Hepatocyte (in vitro differentiated cells): ENCODE data around the gene PIGS. TPM values are rescaled to one million over a fixed set of nuclear protein-coding genes. Genes with fewer than 3 reads are reported as not detected.

ENCODE experiments used
- DNase-seq: peaks from one replicate; pipeline ENCODE4 v3.0.0-alpha.2; 2016; ENCODE audit warnings: low spot score
- H2AFZ ChIP-seq: fragments of 200-600 bp; sonication (generic); 2 replicates; pipeline ENCODE4 v1.6.0; 2016; ENCODE audit warnings: antibody characterized with exemption, mild to moderate bottlenecking
- H3K27ac ChIP-seq: fragments of 200-600 bp; sonication (generic); 2 replicates; pipeline ENCODE4 v1.5.1; 2016; ENCODE audit warnings: mild to moderate bottlenecking
- H3K27me3 ChIP-seq: fragments of 200-600 bp; sonication (generic); 2 replicates; pipeline ENCODE4 v1.6.1; 2016
- H3K36me3 ChIP-seq: fragments of 200-600 bp; sonication (generic); replicated peaks from 2 replicates; pipeline ENCODE4 v1.5.1; 2016; ENCODE audit warnings: low read depth; ENCODE audit not compliant: insufficient read depth
- H3K4me1 ChIP-seq: fragments of 200-600 bp; sonication (generic); 2 replicates; pipeline ENCODE4 v1.5.1; 2016; ENCODE audit warnings: mild to moderate bottlenecking, moderate library complexity; ENCODE audit not compliant: insufficient read depth
- H3K4me2 ChIP-seq: fragments of 200-600 bp; sonication (generic); 2 replicates; pipeline ENCODE4 v1.6.0; 2016
- H3K4me3 ChIP-seq: fragments of 200-600 bp; sonication (generic); 2 replicates; pipeline ENCODE4 v1.5.1; 2016; ENCODE audit warnings: mild to moderate bottlenecking
- H3K79me2 ChIP-seq: fragments of 200-600 bp; sonication (generic); 2 replicates; pipeline ENCODE4 v1.6.0; 2017; ENCODE audit warnings: mild to moderate bottlenecking
- H3K9me2 ChIP-seq: fragments of 200-600 bp; sonication (generic); replicated peaks from 2 replicates; pipeline ENCODE4 v1.6.0; 2017; ENCODE audit warnings: mild to moderate bottlenecking; ENCODE audit not compliant: insufficient read depth
- H3K9me3 ChIP-seq: fragments of 200-600 bp; sonication (generic); 2 replicates; pipeline ENCODE4 v1.5.1; 2016; ENCODE audit warnings: low read depth, mild to moderate bottlenecking
- H4K20me1 ChIP-seq: fragments of 200-600 bp; sonication (generic); 2 replicates; pipeline ENCODE4 v1.6.0; 2016; ENCODE audit warnings: mild to moderate bottlenecking; ENCODE audit not compliant: insufficient read depth, poor library complexity, severe bottlenecking
- EZH2 ChIP-seq: fragments of 200-600 bp; sonication (generic); IDR thresholded peaks from 2 replicates; pipeline ENCODE4 v1.6.1; 2016; ENCODE audit warnings: antibody characterized with exemption, mild to moderate bottlenecking, borderline replicate concordance
- EZH2phosphoT487 ChIP-seq: fragments of 200-600 bp; sonication (generic); IDR thresholded peaks from one replicate; pipeline ENCODE4 v1.6.1; 2018; ENCODE audit warnings: antibody characterized with exemption, mild to moderate bottlenecking, low read depth, moderate library complexity; ENCODE audit not compliant: unreplicated experiment, severe bottlenecking
- WGBS: methylation state at CpG from one replicate; pipeline ENCODE4 v1.1.6; 2016; ENCODE audit warnings: low lambda C conversion rate; ENCODE audit errors: missing lambda C conversion rate; 5-methylcytosine and 5-hydroxymethylcytosine counted together
- polyA plus RNA-seq: library from polyadenylated mRNA; unstranded; fragments of >200 nt; fragmentation: Nextera tagmentation; extraction: Ambion mirVana; gene quantifications from 2 replicates; pipeline ENCODE4 v1.2.1, GENCODE V29; 2016
- total RNA-seq: library from RNA; depleted of rRNA; stranded (reverse); fragments of >200 nt; gene quantifications from 2 replicates; pipeline ENCODE4 v1.2.3, GENCODE V29; 2014
- TF ChIP-seq, protein P1 (sequence below): fragments of 200-600 bp; sonication (generic); IDR thresholded peaks from 2 replicates; pipeline ENCODE4 v1.5.1; 2016; ENCODE audit warnings: antibody characterized with exemption, mild to moderate bottlenecking; ENCODE audit not compliant: poor library complexity

PIGS gene
- total and polyA plus RNA-seq, 2 experiments from 2014 or later, result 59.1 to 65.4 TPM

DNA sequence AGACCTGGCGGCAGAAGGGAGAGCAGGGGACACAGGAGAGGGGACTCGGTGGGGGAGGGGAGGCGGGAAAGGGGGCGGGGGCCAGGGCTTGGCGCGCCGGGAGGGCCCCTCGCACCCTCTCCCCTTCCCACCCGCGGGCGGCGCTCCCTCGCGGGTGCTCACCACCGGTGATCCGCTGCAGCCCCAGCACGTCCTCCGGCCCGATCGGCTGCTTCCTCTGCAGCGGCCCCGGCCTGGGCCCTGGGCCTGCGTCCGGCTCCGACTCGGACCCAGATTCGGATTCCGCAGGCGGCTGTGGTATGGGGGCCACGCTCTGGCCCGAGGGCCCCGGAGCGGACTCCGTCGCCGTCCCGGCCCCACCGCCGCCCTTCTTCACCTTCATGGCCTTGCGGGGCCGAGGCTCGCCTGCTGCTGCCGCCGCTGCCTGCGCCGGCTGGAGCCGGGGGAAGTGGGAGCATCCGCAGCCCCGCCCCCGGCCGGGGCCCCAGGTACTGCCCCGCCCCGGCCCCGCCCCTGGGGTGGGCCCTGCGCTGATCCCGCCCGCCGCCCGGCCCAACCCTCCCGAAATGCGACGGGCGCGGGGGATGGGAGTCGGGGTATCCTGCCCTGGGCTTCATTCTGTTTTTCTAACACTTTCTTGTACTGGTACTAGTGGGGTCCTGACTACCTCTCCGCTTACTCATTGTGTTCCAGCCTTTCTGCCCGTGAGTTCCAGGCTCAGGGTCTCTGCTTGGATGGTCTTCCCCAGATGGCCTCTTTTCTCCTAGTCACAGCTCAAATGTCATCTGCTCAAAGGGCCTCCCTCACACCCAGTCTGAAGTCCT, 18.9 kb downstream of the PIGS start, which contains the start of gene UNC119:
UNC119 (minus strand) TSS at position 449 of the 824 bp plus-strand sequence; CDS start at position 382, 67 bp downstream.
- Histone ChIP-seq H3K79me2 (peaks cover 22% of the 10 kb centered on the region), H3K27me3 (no peaks in the 10 kb centered on the region), H3K9me3 (no peaks in the 10 kb centered on the region), H3K4me1 (peaks cover 23% of the 10 kb centered on the region), H3K9me2 (no peaks in the 10 kb centered on the region), H2AFZ (peak within 1 kb of the TSS; percentile 92), H3K27ac (peak within 1 kb of the TSS; percentile 91), H3K4me3 (peak within 1 kb of the TSS; percentile 94), H3K36me3 (no peaks in the 10 kb centered on the region), H3K4me2 (peak within 1 kb of the TSS; percentile 91), H4K20me1 (peaks cover 10% of the 10 kb centered on the region)
- TF ChIP-seq EZH2, result no peak
- no peak for TF ChIP-seq EZH2phosphoT487
- TF ChIP-seq, protein P1, sequence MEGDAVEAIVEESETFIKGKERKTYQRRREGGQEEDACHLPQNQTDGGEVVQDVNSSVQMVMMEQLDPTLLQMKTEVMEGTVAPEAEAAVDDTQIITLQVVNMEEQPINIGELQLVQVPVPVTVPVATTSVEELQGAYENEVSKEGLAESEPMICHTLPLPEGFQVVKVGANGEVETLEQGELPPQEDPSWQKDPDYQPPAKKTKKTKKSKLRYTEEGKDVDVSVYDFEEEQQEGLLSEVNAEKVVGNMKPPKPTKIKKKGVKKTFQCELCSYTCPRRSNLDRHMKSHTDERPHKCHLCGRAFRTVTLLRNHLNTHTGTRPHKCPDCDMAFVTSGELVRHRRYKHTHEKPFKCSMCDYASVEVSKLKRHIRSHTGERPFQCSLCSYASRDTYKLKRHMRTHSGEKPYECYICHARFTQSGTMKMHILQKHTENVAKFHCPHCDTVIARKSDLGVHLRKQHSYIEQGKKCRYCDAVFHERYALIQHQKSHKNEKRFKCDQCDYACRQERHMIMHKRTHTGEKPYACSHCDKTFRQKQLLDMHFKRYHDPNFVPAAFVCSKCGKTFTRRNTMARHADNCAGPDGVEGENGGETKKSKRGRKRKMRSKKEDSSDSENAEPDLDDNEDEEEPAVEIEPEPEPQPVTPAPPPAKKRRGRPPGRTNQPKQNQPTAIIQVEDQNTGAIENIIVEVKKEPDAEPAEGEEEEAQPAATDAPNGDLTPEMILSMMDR, result no peak
- DNase-seq, result peak; percentile 96
- WGBS, result 2% methylated on average over 25 of the region's 67 CpGs

GRCh38 chr17:28551421-28552175, 19.7 kb downstream of the PIGS start:
- no peaks in the 10 kb centered on the region for H3K27me3 ChIP-seq
- TF ChIP-seq EZH2, result no peak
- TF ChIP-seq EZH2phosphoT487, result no peak
- TF ChIP-seq, protein P1, result no peak
- peaks cover 23% of the 10 kb centered on the region for H3K4me1 ChIP-seq
- peak overlapping the region; percentile 94 for H3K4me3 ChIP-seq
- H3K4me2 ChIP-seq, result peak overlapping the region; percentile 91
- DNase-seq, result peak; percentile 46
- no peaks in the 10 kb centered on the region for H3K36me3 ChIP-seq
- whole genome bisulfite sequencing, result 14% methylated on average over 9 of the region's 10 CpGs
- peak overlapping the region; percentile 91 for H3K27ac ChIP-seq
- no peaks in the 10 kb centered on the region for H3K9me2 ChIP-seq
- peaks cover 22% of the 10 kb centered on the region for H3K79me2 ChIP-seq
- no peaks in the 10 kb centered on the region for H3K9me3 ChIP-seq
- H4K20me1 ChIP-seq, result peaks cover 10% of the 10 kb centered on the region
- H2AFZ ChIP-seq, result peak overlapping the region; percentile 92

DNA sequence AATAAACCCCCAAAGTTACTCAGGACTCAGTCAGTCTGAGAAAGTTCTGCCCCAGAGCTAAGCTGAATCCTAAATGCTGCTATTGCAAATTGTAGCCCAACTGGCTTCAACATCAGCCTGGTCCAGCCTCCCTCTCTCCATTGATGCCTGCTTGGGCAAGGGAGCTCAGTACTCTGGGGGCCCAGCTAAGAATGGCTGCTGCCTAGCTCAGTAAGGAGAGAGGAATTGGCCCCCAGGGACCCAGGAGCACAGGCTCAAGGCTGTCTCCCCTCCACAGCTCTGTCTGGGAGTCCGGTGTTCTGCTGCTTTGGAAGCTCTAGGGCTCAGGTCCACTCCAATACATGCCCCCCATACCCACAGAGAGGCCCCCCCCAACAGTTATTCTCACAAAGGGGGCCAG, 20.5 kb downstream of the PIGS start:
- no peaks in the 10 kb centered on the region for H3K36me3 ChIP-seq

More for the DNA sequence above, 20.5 kb downstream of the PIGS start:
- H4K20me1 ChIP-seq, result peaks cover 10% of the 10 kb centered on the region
- no peaks in the 10 kb centered on the region for H3K9me3 ChIP-seq
- H3K9me2 ChIP-seq, result no peaks in the 10 kb centered on the region
- H3K79me2 ChIP-seq, result peaks cover 22% of the 10 kb centered on the region
- 86% methylated on average over 1 of the region's 1 CpG for WGBS
- H2AFZ ChIP-seq, result no peak overlapping the region
- no peak for TF ChIP-seq EZH2phosphoT487
- TF ChIP-seq, protein P1, result no peak
- TF ChIP-seq EZH2, result no peak
- H3K4me1 ChIP-seq, result peaks cover 23% of the 10 kb centered on the region
- H3K4me2 ChIP-seq, result peak overlapping the region; percentile 91
- H3K27ac ChIP-seq, result no peak overlapping the region
- no peak for DNase-seq
- no peaks in the 10 kb centered on the region for H3K27me3 ChIP-seq
- no peak overlapping the region for H3K4me3 ChIP-seq
